ENCODE measurements around the gene RREB1. TPM values are rescaled to one million over a fixed set of nuclear protein-coding genes. Genes with fewer than 3 reads are reported as not detected.

The RREB1 gene
- total RNA-seq, 5 donors from 2014 or later (not counting 1 experiment from before 2014, with no cell fraction given): 38.1 to 50.1 (median 39.6) TPM

- peaks cover 4 to 14% of the 10 kb centered on the region in 2 experiments for H3K4me1 ChIP-seq (ENCODE audit: control insufficient read depth in 1 of 2, extremely low read depth in 1 of 2, insufficient read depth in 2 of 2, low read length in 2 of 2)
- CTCF ChIA-PET: interaction anchor here (0.7 to 1.2 kb wide), 6 partner anchors 14 to 1602 kb away, joined by 3 to 7 read pairs (median 4); no protein-coding TSS in a partner anchor
- no peak for DNase-seq
- H3K4me1 Mint-ChIP-seq: peaks cover 13 to 17% (median 13%) of the 10 kb centered on the region in 3 donors
- H3K9me3 ChIP-seq: no peaks in the 10 kb centered on the region
- H3K4me3 ChIP-seq (ENCODE audit: control insufficient read depth in 1 of 2, extremely low read depth in 1 of 2, low read length in 1 of 2): no peak overlapping the region
- no peaks in the 10 kb centered on the region for H3K27me3 ChIP-seq (replicated peaks in 1 of 2; ENCODE audit: control insufficient read depth in 2 of 2, extremely low read depth in 1 of 2, insufficient read depth in 2 of 2, low read length in 1 of 2)
- no peaks in the 10 kb centered on the region for H3K27me3 Mint-ChIP-seq
- H3K9me3 Mint-ChIP-seq: no peaks in the 10 kb centered on the region
- peak overlapping the region in 1 of 3 donors; percentile 70 for H3K4me3 Mint-ChIP-seq
- no peaks in the 10 kb centered on the region for H3K36me3 ChIP-seq (ENCODE audit: control insufficient read depth in 2 of 2, extremely low read depth in 1 of 2, insufficient read depth in 1 of 2, low read length in 1 of 2)
- no peaks in the 10 kb centered on the region for H3K36me3 Mint-ChIP-seq
- peak in 3 of 4 experiments; percentile 17 to 38 (median 21) for ATAC-seq (replicated peaks in 1 of 4)
- POLR2A ChIA-PET: interaction anchor here (0.6 to 1.0 kb wide), 4 partner anchors 13 to 68 kb away, joined by 3 to 6 read pairs (median 4); no protein-coding TSS in a partner anchor
- no peak overlapping the region for H3K27ac ChIP-seq (ENCODE audit: low read length)
- WGBS (ENCODE audit: insufficient coverage): 91% methylated on average over 4 of the region's 10 CpGs
- H3K27ac Mint-ChIP-seq: peak overlapping the region in 1 of 2 donors; percentile 69
Measured at GRCh38 chr6:7073082-7073820, 34.5 kb upstream of the RREB1 start.

GRCh38 chr6:7073821-7074525 is 33.8 kb upstream of the RREB1 start:
- Mint-ChIP-seq H3K27ac (peak overlapping the region; percentile 69), H3K4me3 (peak overlapping the region; percentile 46 to 70 (median 56)), H3K27me3 (no peaks in the 10 kb centered on the region), H3K9me3 (no peaks in the 10 kb centered on the region), H3K36me3 (no peaks in the 10 kb centered on the region), H3K4me1 (peaks cover 13 to 17% (median 13%) of the 10 kb centered on the region in 3 donors)
- 0% methylated on average over 2 of the region's 9 CpGs for WGBS (ENCODE audit: insufficient coverage)
- Histone ChIP-seq H3K36me3 (ENCODE audit: control insufficient read depth in 2 of 2, extremely low read depth in 1 of 2, insufficient read depth in 1 of 2, low read length in 1 of 2) (no peaks in the 10 kb centered on the region), H3K27me3 (replicated peaks in 1 of 2; ENCODE audit: control insufficient read depth in 2 of 2, extremely low read depth in 1 of 2, insufficient read depth in 2 of 2, low read length in 1 of 2) (no peaks in the 10 kb centered on the region), H3K27ac (ENCODE audit: low read length) (peak overlapping the region; percentile 32), H3K4me1 (ENCODE audit: control insufficient read depth in 1 of 2, extremely low read depth in 1 of 2, insufficient read depth in 2 of 2, low read length in 2 of 2) (peaks cover 4 to 14% of the 10 kb centered on the region in 2 experiments), H3K9me3 (no peaks in the 10 kb centered on the region), H3K4me3 (ENCODE audit: control insufficient read depth in 1 of 2, extremely low read depth in 1 of 2, low read length in 1 of 2) (peak overlapping the region in 1 of 2 donors; percentile 19)
- ChIA-PET CTCF (interaction anchor here (0.5 to 1.2 kb wide), 6 partner anchors 13 to 1603 kb away, joined by 3 to 7 read pairs (median 4); no protein-coding TSS in a partner anchor), POLR2A (interaction anchor here (0.6 to 1.0 kb wide), 5 partner anchors 8 to 67 kb away, joined by 3 to 6 read pairs (median 4); no protein-coding TSS in a partner anchor)
- ATAC-seq (replicated peaks in 1 of 4) (peak; percentile 96 to 100 (median 100)), DNase-seq (peak in 34 of 35 experiments; percentile 26 to 76 (median 56))

GRCh38 chr6:7074870-7075269 is 32.9 kb upstream of the RREB1 start:
- POLR2A ChIA-PET: no interaction called here
- H3K27ac ChIP-seq (ENCODE audit: low read length): no peak overlapping the region

GRCh38 chr6:7075341-7076000 is 32.3 kb upstream of the RREB1 start:
- no peak for ATAC-seq (replicated peaks in 1 of 4)
- no peaks in the 10 kb centered on the region for H3K27me3 Mint-ChIP-seq
- WGBS (ENCODE audit: insufficient coverage): 100% methylated on average over 1 of the region's 7 CpGs
- Histone ChIP-seq H3K27me3 (replicated peaks in 1 of 2; ENCODE audit: control insufficient read depth in 2 of 2, extremely low read depth in 1 of 2, insufficient read depth in 2 of 2, low read length in 1 of 2) (no peaks in the 10 kb centered on the region), H3K4me3 (ENCODE audit: control insufficient read depth in 1 of 2, extremely low read depth in 1 of 2, low read length in 1 of 2) (no peak overlapping the region), H3K9me3 (no peaks in the 10 kb centered on the region), H3K27ac (ENCODE audit: low read length) (no peak overlapping the region), H3K4me1 (ENCODE audit: control insufficient read depth in 1 of 2, extremely low read depth in 1 of 2, insufficient read depth in 2 of 2, low read length in 2 of 2) (peaks cover 4 to 14% of the 10 kb centered on the region in 2 experiments), H3K36me3 (ENCODE audit: control insufficient read depth in 2 of 2, extremely low read depth in 1 of 2, insufficient read depth in 1 of 2, low read length in 1 of 2) (no peaks in the 10 kb centered on the region)
- H3K4me3 Mint-ChIP-seq: no peak overlapping the region
- no peaks in the 10 kb centered on the region for H3K36me3 Mint-ChIP-seq
- H3K27ac Mint-ChIP-seq: no peak overlapping the region
- CTCF ChIA-PET: no interaction called here
- no peaks in the 10 kb centered on the region for H3K9me3 Mint-ChIP-seq
- DNase-seq: no peak
- peaks cover 13 to 17% (median 13%) of the 10 kb centered on the region in 3 donors for H3K4me1 Mint-ChIP-seq
- POLR2A ChIA-PET: no interaction called here

More at GRCh38 chr6:7074870-7075269, 32.9 kb upstream of the RREB1 start:
- CTCF ChIA-PET: no interaction called here
- ATAC-seq (replicated peaks in 1 of 4) (no peak), DNase-seq (no peak)
- H3K4me3 ChIP-seq (ENCODE audit: control insufficient read depth in 1 of 2, extremely low read depth in 1 of 2, low read length in 1 of 2): no peak overlapping the region
- no peak overlapping the region for H3K27ac Mint-ChIP-seq
- H3K4me1 Mint-ChIP-seq: peaks cover 13 to 17% (median 13%) of the 10 kb centered on the region in 3 donors
- no peaks in the 10 kb centered on the region for H3K9me3 ChIP-seq
- H3K27me3 ChIP-seq (replicated peaks in 1 of 2; ENCODE audit: control insufficient read depth in 2 of 2, extremely low read depth in 1 of 2, insufficient read depth in 2 of 2, low read length in 1 of 2): no peaks in the 10 kb centered on the region
- H3K36me3 ChIP-seq (ENCODE audit: control insufficient read depth in 2 of 2, extremely low read depth in 1 of 2, insufficient read depth in 1 of 2, low read length in 1 of 2): no peaks in the 10 kb centered on the region
- H3K27me3 Mint-ChIP-seq: no peaks in the 10 kb centered on the region
- WGBS (ENCODE audit: insufficient coverage): 94% methylated on average over 2 of the region's 3 CpGs
- no peak overlapping the region for H3K4me3 Mint-ChIP-seq
- H3K4me1 ChIP-seq (ENCODE audit: control insufficient read depth in 1 of 2, extremely low read depth in 1 of 2, insufficient read depth in 2 of 2, low read length in 2 of 2): peaks cover 4 to 14% of the 10 kb centered on the region in 2 experiments
- H3K9me3 Mint-ChIP-seq: no peaks in the 10 kb centered on the region
- no peaks in the 10 kb centered on the region for H3K36me3 Mint-ChIP-seq

GRCh38 chr6:7077856-7078255 is 29.9 kb upstream of the RREB1 start:
- Mint-ChIP-seq H3K9me3 (no peaks in the 10 kb centered on the region), H3K27ac (no peak overlapping the region), H3K4me3 (no peak overlapping the region), H3K4me1 (peaks cover 13 to 17% (median 13%) of the 10 kb centered on the region in 3 donors), H3K36me3 (no peaks in the 10 kb centered on the region), H3K27me3 (no peaks in the 10 kb centered on the region)
- POLR2A ChIA-PET: interaction anchor here in 1 of 2 donors (0.6 kb wide), 1 partner anchor 30 kb away, joined by 3 read pairs; no protein-coding TSS in a partner anchor
- H3K36me3 ChIP-seq (ENCODE audit: control insufficient read depth in 2 of 2, extremely low read depth in 1 of 2, insufficient read depth in 1 of 2, low read length in 1 of 2): no peaks in the 10 kb centered on the region
- 67% methylated on average over 1 of the region's 2 CpGs for WGBS (ENCODE audit: insufficient coverage)
- DNase-seq (no peak), ATAC-seq (replicated peaks in 1 of 4) (no peak)
- CTCF ChIA-PET: interaction anchor here in 1 of 2 donors (1.2 kb wide), 1 partner anchor 8 kb away, joined by 4 read pairs; no protein-coding TSS in a partner anchor
- no peak overlapping the region for H3K4me3 ChIP-seq (ENCODE audit: control insufficient read depth in 1 of 2, extremely low read depth in 1 of 2, low read length in 1 of 2)
- H3K27me3 ChIP-seq (replicated peaks in 1 of 2; ENCODE audit: control insufficient read depth in 2 of 2, extremely low read depth in 1 of 2, insufficient read depth in 2 of 2, low read length in 1 of 2): no peaks in the 10 kb centered on the region
- no peak overlapping the region for H3K27ac ChIP-seq (ENCODE audit: low read length)
- peaks cover 4 to 14% of the 10 kb centered on the region in 2 experiments for H3K4me1 ChIP-seq (ENCODE audit: control insufficient read depth in 1 of 2, extremely low read depth in 1 of 2, insufficient read depth in 2 of 2, low read length in 2 of 2)
- H3K9me3 ChIP-seq: no peaks in the 10 kb centered on the region

GRCh38 chr6:7078856-7079255 is 28.9 kb upstream of the RREB1 start:
- CTCF ChIA-PET: interaction anchor here in 1 of 2 donors (1.2 kb wide), 1 partner anchor 7 kb away, joined by 4 read pairs; no protein-coding TSS in a partner anchor
- Mint-ChIP-seq H3K27me3 (no peaks in the 10 kb centered on the region), H3K9me3 (no peaks in the 10 kb centered on the region), H3K36me3 (no peaks in the 10 kb centered on the region), H3K4me3 (no peak overlapping the region), H3K4me1 (peaks cover 5 to 10% (median 6%) of the 10 kb centered on the region in 3 donors), H3K27ac (no peak overlapping the region)
- no peaks in the 10 kb centered on the region for H3K36me3 ChIP-seq (ENCODE audit: control insufficient read depth in 2 of 2, extremely low read depth in 1 of 2, insufficient read depth in 1 of 2, low read length in 1 of 2)
- no peaks in the 10 kb centered on the region for H3K27me3 ChIP-seq (replicated peaks in 1 of 2; ENCODE audit: control insufficient read depth in 2 of 2, extremely low read depth in 1 of 2, insufficient read depth in 2 of 2, low read length in 1 of 2)
- WGBS (ENCODE audit: insufficient coverage): 93% methylated on average over 6 of the region's 6 CpGs
- no peak for DNase-seq
- no peak for ATAC-seq (replicated peaks in 1 of 4)
- H3K4me3 ChIP-seq (ENCODE audit: control insufficient read depth in 1 of 2, extremely low read depth in 1 of 2, low read length in 1 of 2): no peak overlapping the region
- peaks cover 0 to 9% of the 10 kb centered on the region in 2 experiments for H3K4me1 ChIP-seq (ENCODE audit: control insufficient read depth in 1 of 2, extremely low read depth in 1 of 2, insufficient read depth in 2 of 2, low read length in 2 of 2)
- POLR2A ChIA-PET: no interaction called here
- H3K27ac ChIP-seq (ENCODE audit: low read length): no peak overlapping the region
- no peaks in the 10 kb centered on the region for H3K9me3 ChIP-seq

All from T-cell (primary cell).